ACHN (cell line): Measurements from ENCODE around the gene GRID1.

Experiments used
- DNase-seq: peaks from one replicate; pipeline ENCODE4 v3.0.0-alpha.2; 2015
- in situ Hi-C: cut with HindIII; loops from 2 replicates; pipeline ENCODE4 v1.10.0; 2017; ENCODE audit warnings: low sequenced_read_pairs, low pct_ligation_motif_present, low pct_unique_long_range_greater_than_20kb

Gene GRID1

DNA sequence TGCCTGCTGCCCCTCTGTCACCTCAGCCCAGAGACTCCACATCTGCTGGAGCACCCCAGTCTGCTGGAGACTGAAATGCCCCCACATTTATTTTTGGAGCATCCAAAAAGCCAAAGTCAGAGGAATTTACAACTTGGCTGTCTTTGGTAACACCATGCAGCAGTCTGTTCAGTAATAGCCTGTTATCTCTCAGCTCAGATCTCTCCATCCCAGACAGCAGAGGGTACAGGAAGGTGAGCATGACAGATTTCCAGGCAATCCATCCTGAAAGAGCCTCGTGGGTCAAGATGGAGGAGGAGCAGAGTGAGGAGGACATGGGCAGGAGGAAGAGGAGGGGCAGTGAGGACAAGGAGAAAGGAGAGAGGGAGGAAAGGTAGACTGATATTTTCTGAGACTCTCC lies 55.9 kb downstream of the GRID1 start:
- in situ Hi-C loops: no loop called here
- DNase-seq: no peak

- no peak for DNase-seq
- in situ Hi-C loops: no loop called here
These were observed 56.3 kb downstream of the GRID1 start for GRCh38 chr10:86310291-86310690.

DNA sequence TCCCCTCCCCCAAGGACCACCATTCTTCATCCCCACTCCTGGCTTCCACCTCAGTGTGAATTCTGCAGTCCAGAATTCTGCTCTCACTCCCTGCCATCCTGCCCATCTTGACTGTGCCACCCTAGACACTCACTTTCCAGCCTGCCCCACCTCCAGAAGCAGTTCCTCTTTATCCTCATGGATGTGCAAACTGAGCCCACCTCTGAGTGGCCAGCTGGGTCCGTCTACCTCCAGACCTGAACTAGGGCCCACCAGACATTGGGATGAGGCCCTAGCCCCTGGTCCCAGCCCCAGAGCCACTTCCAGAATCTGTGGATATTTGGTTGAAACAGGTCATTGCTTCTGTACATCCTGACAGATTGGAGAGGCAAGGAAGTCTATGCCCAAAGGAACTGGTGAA lies 58.5 kb downstream of the GRID1 start:
- DNase-seq: no peak
- in situ Hi-C loops: no loop called here

DNA sequence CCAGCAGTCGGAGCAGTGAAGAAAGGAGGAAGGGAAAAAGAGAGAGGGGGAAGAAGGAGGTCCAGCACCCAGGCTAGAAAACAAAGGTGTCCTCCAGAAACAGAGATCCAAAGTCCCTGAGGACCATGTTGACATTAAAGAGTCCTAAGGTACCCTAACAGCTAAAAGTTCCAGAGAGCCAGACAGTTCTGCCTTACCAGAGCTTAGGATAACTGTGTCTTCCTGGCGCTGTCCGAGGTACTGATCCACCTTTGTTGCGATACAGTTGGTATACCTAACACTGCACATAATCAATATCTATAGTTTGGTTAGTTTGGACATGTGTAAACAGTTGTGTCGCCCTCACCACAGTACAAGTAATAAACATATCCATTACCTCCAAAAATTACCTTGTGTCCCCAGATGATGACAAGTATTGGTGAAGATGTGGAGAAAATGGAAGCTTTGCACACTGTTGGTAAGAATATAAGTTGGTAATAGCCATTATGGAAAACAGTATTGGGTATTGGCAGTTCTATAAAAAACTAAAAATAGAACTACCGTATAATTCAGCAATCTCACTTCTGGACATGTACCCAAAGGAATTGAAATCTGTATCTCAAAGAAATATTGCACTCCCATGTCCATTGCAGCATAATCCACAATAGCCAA lies 59.8 kb downstream of the GRID1 start:
- in situ Hi-C loops: no loop called here
- DNase-seq: peak; percentile 39

DNA sequence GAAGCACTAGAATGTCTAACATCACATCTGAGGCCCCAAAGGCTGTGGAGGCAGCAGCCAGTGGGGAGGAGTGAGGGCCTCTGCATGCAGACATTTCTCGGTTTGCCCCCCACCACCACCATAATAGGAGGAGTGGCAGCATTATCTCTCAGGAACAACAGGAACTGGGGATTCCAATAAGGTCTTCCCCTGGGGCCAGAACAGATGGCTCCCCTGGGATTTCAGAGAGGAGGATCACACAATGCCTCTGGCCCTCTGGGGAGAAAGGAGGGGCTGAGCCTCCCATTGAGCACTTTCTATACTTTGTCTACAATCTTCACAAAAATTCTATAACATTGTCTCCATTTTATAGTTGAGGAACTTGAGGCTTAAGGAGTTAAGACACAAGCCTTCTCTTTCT lies 61.1 kb downstream of the GRID1 start:
- no peak for DNase-seq
- in situ Hi-C loops: no loop called here

- DNase-seq: no peak
- in situ Hi-C loops: no loop called here
These were observed 62.2 kb downstream of the GRID1 start for GRCh38 chr10:86304436-86304835.

DNA sequence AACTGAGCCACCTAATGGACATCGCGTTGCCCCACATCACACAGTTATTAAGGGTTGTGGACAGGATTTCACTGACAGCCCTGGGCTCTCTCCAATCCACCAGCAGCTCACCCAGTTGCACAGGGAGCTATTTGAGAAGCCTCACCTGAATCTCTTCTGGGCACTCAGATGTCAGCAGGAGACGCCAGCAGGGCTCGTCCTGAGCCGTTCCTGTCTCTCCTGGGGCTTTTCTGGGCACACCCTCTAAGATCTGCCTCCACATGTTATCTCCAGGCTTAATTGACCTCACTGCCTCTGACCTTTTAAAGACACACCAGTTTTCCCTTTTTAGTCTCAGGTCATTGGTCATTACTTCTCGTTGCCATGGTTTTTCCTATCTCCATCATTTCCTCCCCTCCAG lies 63.0 kb downstream of the GRID1 start:
- DNase-seq: no peak
- in situ Hi-C loops: no loop called here

DNA sequence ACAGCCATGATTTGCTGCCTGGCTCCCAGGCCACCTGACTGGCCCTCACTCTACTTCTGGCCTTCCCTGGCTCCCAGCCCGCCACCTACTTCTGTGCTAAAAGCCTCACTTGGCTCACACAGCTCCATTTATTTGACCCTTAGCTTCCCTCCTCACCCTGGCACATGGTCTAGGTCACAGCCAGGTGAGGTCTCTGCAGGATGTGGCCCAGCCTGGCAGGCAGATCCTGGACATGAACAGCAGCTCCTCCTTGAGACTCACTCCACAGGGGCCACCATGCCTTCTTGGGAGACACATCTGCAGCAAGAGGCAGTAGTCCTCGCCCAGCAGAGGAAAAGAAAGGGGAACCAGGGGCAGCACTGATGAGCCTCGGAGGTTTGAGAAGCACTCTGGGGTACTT lies 64.6 kb downstream of the GRID1 start:
- no peak for DNase-seq
- in situ Hi-C loops: no loop called here

GRCh38 chr10:86300931-86301830 lies 65.4 kb downstream of the GRID1 start:
- no peak for DNase-seq

DNA sequence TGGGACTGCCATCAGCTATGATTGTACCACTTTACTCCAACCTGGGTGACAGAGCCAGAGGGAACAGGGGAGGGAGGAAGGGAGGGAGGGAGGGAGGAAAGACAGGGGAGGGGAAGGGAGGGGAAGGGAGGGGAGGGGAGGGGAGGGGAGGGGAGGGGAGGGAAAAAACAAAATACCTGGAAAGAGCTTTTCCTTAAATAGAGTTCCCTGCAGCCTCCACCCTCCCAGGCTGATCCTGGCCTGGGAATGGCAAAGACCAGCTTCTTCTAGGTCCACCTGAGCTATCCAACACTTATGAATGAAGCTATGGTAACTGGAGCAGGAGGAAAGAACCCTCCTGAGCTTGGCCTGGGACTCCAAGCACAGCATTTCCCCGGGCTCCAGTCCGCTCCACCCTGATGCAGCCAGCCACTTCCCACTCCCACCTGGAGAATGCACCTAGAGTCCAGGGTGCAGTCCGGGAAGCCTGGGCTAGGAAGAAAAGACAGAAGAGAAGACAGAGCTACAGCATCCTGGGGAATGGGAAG lies 66.1 kb downstream of the GRID1 start:
- in situ Hi-C loops: no loop called here
- DNase-seq: no peak

More at GRCh38 chr10:86300931-86301830, 65.4 kb downstream of the GRID1 start:
- in situ Hi-C loops: no loop called here

DNA sequence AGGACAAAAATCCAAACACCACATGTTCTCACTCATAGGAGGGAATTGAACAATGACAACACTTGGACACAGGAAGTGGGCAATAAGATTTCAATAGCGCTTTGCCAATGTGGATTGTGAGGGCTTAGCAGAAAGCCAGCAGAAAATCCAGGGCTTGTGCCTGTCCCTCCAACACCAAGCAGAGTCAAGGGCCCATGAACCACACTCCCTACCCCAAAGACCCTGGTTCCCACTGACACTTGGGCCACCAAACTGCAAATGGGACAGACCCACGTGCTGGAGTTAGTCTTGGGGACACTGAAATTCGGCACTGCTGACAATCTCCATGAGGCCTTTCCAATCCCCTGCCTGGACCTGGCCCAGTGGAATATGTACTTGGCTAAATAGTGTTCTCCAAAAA lies 67.0 kb downstream of the GRID1 start:
- no peak for DNase-seq
- in situ Hi-C loops: no loop called here

- in situ Hi-C loops: no loop called here
- no peak for DNase-seq
These were observed 68.0 kb downstream of the GRID1 start for GRCh38 chr10:86298501-86299001.

- no peak for DNase-seq
- in situ Hi-C loops: no loop called here
These were observed 70.8 kb downstream of the GRID1 start for GRCh38 chr10:86295791-86296190.

DNA sequence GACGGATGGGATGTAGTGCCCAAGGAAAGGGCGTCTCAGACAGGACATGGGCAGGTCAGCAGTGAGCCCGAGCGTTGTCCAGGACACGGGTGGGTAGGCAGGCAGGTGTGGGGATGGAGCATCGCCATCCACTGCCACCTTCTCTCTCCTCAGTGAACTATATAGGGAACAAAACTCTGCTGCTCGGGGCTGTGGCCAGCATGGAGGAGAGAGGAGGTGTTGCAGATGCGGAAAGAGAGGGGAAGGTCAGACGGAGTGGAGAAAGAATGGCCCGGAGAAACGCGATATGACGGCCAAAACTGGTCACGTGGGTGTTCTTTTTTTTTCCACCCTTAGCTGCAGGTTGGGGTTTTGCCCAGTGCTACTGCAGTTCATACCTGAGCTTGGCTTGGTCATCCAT lies 71.2 kb downstream of the GRID1 start:
- no peak for DNase-seq
- in situ Hi-C loops: no loop called here

DNA sequence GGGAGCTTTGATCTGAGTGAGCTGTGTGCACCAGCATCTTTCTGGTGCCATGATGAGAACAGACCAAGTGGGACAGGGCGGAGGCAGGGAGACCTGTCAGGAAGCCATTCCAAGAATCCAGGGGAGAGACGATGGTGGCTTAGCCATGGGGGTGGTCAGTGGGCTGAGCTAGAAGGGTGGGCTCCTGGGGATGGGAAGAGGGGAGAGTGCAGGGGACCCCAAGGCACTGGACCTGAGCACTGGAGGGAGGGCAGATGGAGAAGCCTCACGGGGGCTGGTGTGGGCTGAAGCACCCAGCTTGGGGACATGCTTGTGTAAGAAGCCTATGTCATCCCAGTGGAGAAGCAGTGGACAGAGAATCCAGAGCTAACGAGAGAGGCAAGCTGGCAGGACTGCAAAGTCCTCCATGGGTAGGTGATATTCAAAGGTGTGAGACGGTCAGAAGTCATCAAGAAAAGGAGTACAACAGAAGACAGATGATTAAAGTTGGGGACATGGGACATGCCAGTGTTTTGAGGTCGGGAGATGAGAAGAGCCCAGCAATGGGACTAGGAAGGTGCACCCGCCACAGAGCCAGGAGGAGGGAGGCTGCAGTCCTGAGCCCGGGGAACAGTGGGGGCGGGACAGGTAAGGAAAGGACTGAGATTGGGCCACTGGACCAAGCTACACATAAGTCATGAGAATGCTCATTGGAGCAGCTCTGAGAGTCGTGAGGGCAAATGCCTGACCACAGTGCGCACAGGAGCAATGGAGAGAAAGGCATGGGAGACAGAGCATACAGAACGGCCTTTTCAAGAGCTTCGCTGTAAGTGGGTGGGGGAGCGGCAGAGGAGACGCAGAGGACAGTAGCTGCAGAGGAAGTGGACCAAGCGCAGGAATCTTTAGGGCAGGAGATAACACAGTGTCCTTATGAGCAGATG lies 72.0 kb downstream of the GRID1 start:
- DNase-seq: no peak
- in situ Hi-C loops: no loop called here

GRCh38 chr10:86293396-86293791 lies 73.2 kb downstream of the GRID1 start:
- in situ Hi-C loops: no loop called here

GRCh38 chr10:86292462-86293395 lies 73.9 kb downstream of the GRID1 start:
- in situ Hi-C loops: no loop called here
- DNase-seq: no peak

More at GRCh38 chr10:86293396-86293791, 73.2 kb downstream of the GRID1 start:
- no peak for DNase-seq
